CD4-positive, alpha-beta T cell treated with Interleukin-12 subunit alpha and Interleukin-12 subunit beta, for 1 hour (primary cell): ENCODE results near the gene HPCAL1.
"Not testable (repeated sequence)": the region's sequence is repeated elsewhere in the genome, so short reads cannot be mapped to it uniquely, and the experiment has no call there.

Experiments
- DNase-seq: peaks from one replicate; pipeline ENCODE4 v3.0.0-alpha.2; 2020

The HPCAL1 gene

DNA sequence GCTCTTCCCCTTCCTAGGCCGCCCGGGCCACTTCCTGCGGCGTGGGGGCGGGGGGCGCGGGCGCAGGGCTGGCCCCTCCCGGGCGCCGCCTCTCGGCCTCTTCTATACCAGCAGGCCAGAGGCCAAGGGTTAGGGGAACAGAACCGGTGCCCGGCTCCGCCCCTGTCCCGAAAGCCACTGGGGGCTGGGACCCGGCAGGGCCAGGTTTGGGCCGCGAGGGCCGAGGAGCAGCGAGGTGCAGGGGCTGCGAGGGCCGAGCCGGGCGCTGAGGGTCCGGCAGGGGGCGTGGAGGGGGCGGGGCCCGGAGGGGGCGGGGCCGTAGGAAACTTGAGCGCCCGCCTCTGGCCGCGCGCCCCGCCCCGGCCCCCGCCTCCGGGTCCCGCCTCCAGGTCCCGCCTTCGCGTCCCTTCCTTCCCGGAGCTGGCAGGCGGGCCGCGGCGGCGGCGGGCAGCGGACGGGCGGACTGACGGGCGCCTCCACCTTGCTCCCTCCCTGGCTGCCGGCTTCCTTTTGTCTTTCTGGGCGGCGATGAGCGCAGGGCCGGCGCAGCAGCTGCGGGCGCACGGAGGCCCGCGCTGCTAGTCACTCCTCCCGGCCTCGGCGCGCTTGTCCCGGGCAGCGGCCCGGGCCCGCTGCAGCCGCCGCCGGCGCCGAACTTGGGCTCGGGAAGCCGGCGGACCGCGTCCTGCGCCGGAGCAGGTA, at the start of gene HPCAL1:
HPCAL1 (plus strand) TSS at position 426 of the 702 bp plus-strand sequence. CDS start 116,854 bp downstream, outside the sequence.
- DNase-seq = peak; percentile 82

DNA sequence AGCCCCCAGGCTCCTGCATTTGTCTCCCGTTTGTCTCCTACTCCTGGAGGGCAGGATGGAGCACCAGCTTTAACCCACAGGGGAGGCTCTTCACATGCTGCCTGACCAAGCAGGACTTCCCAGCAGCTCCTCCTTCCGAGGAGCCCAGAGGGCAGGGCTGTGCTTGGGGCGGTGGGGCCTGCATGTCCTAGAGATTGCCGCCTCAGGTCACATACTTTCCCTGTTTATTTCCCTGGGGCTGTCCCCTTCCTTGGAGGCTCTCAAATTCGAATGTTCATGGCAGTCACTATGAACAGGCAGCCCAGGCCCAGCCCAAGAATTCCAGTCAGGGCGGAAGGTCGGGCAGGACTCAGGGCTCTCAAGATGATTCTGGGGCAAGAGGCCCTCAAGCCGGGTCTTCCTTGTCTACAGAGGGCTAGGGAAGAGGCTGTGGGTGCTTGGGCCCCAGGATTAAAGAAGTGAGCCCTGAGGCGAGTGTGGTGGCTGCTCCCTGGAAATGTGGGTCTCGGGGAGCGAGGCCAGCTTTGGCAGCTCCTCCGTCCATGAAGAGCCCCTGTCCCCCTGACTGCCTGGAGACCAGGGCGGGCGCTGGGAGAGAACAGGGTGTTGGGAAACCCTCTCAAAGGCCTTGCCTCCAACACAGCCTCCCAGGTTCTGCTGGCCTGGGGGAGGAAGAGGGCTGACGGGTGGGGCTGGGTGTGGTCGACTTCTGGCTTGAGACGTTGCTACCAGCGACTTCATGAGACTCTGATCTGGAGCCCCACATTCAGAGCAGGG, 48.9 kb upstream of the HPCAL1 start:
- DNase-seq = no peak

DNA sequence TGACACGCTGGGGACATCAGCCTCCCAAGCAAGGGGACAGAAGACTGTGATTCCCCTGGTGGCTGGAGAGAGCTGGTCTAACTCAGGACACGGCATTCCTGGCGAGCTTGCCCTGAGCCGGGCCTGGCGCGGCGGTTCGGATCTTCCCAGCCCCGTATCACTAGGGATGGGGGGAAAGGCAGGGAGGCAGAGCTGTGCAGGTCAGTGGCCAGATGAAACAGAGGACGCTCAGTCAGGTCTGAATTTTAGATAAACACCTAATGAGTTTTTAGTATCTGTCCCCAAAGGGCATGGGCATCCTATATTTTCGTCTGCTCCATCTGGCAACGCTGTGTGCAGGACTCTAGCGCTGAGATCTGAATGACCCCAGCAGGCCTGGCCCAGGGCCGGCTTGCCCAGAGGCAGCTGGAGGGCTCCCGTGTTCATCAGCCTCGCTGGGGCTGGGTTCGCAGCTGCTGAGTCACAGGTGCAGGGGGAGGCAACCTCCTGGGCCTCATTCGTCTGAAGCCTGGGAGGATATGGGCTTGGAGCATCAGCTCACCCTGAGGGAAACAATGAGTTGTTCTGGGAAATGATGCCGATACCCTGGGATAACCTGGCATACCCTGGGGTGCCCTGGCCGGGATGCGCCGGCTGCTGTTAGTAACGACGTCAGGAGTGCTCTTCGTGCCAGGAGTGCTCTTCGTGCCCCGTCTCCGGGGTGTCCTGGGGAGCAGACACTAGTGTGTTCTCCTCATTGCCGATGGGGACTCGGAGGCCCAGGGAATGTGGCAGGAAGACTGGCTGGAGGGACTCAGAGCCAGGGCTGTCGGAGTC, 48.1 kb upstream of the HPCAL1 start:
- DNase-seq = no peak

DNA sequence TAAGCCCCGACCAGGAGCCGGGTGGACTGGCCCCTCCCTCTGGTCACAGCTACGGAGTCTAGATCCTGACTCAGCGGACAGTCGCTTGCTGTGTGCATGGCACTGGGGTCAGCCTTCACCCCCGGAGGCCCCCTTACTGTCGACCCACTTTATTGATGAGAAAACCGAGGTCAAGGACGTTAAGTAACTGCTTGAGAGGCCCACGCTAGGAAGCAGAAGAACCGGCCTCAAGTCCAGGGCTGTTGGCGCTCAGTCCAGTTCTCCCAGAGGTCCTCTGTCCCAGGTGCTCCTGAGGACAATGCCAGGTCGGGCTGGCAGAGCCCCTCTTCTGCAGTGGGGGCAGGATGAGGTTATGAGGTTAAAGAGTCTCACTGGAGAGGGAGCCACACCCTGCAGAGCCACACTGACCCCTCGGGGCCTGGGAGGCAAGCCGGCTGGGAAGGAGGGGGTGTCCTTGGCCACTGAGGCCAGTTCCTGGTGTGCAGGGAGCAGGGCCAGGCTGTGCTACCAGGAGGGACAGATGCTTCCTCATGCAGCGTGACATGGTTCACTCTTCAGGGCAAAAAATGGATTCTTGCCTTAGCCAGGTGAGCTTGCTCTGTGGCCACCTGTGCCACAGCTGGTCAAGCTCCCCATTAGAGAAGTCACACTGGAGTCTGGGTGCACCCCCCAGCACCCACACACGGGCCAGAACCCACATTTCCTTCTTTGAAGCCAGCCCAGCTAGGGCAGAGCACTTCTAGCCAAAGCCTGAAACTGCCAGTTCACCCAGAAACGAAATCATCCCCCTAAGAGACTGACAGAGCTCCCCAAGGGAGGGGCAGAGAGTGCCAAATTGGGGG, 47.3 kb upstream of the HPCAL1 start:
- no peak for DNase-seq

DNA sequence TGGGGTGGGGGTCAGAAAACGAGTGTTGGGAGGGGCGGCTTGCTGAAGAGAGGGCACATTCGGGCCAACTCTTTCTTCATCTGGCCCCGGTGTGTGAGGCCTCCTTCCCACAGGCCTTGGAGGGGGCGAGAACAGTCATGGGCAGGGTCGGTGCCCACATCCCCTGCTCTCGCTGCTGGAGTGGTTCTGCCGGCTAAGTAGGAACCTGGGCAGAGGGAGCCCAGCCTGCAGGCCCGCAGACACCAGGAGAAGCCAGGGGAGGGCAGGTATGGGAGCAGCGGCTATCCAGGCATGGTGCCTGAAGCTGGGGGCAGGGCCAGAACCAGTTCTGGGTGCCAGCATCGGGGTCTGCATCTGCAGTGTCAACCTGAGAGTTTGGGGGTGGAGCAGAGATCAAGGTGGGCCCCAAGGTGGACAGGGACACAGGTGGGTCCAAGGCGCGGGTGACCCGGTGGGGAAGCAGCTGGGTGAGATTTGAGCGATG, 46.6 kb upstream of the HPCAL1 start:
- no peak for DNase-seq

DNA sequence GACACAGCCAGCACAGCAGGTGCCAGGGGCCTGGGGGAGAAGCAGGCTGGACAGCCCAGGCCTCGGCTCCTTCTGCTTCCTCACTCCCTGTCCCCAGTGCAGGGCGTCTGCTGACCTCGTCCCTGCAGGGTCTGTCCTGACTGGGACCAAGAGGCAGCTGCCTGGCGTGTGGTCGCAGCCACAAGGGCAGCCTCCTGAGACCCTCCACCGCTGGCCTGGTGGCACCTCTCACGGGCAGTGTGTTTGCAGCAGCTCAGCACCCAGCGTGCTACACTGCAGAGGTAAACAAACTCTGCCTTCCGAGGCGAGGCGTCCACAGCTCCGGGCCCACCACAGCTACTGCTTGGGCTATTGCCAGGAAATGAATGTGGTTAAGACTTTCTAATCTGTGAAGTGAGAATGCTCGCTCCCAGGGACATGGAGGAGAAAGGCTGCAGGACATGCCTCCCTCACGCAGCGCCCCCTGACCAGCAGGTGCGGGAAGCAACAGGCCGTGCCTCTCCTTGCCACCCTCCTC, 46.1 kb upstream of the HPCAL1 start:
- no peak for DNase-seq

DNA sequence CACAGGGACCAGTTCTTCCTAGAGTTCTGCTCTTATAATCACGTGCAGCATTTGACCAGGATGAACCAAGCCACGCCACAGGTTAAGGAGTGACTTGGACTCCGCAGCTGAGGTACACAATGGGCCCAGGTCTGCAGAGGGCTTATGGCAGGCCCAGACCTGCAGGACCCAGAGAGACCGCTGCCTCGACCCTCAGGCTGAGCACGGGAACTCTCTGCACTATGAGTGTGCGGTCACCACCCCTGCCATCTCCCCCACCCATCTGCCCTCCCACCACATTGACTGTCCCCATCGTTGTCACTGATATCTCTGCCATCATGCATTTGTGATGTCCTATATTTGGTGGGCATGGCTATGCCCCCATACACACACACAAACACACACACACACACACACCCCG, 45.7 kb upstream of the HPCAL1 start:
- no peak for DNase-seq

DNA sequence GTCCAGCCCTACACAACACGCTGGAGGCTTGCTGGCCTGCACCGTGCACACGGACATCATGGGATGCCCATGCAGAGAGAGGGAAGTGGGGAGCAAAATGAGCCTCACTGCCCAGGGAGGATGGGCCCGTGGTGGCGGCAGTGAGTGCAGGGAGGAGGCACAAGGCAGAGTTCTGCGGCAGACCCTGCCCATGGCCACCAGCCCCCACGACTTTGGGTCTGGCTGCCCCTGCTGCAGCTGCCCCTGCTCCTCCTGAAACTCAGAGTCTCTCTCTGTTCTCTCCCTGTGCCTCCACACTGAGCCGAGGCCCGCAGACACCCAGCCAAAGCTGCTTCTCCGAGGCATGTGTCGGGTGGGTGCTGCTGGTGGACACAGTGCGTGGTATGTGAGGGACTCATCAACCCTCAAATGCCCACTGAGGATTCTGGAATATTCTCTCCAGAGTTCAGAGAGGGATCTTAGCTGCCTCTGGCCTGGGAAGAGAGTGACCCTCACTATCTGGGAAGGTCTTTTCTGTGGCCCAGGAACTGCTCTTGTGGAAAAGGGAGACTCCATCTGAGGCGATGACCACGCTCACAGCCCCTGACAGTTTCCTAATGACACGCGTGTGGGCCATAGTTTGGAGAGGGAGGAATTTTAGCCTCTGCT, 45.1 kb upstream of the HPCAL1 start:
- no peak for DNase-seq

DNA sequence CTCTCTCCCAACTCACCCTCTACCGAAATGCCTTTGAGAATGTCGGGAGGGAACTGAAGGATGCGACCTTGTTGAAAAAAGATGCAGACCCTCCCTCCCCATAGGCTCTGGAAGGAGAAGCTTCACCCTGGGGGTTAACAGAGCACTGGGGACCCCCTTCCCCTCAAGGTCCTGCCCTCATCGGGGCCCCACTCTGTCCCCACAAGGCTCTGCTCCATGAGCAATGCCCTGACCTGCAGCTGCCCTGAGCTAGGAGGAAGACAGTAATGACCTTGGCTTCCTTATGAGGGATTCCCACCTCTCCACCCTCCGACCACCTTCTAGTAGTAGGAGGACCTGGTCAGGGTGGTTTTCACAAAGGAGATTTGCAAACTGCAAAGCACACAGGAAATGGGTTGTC, 44.4 kb upstream of the HPCAL1 start:
- no peak for DNase-seq

DNA sequence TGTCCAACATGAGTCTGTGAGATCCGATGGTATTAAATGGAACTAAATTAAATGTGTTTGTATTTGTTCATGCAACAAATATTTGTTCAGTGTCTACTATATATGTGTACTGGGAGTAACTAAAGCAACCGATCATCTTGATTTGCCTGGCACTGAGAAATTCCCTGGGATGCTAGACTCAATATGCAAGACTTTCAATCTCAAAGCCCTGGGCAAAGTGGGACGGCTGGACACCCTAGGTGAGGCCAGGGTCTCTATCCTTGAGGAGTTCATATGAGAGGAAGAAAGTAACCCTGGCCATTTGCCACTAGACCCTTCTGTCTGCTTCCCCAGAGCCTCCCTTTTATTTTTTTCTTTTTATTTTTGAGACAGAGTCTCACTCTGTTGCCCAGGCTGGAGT, 44.0 kb upstream of the HPCAL1 start:
- DNase-seq = no peak

DNA sequence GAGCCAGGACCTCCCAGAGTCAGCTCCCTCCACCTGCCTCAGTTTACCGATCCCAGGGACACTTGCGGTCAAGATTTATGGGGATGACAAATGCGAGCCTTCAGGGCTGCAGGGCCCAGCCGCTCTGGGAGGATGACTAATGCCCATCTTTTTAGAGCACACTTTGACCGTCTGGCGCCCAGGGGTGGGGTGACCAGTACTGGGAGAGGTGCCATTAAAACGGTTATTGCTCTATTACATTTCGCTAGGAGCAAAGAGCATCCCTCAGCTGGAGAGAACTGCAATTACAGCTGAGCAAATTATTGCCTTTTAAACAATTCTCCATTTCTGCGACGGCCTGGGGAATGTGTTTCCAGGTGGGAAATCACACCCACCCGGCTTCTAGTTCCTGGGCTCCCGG, 42.6 kb upstream of the HPCAL1 start:
- no peak for DNase-seq

DNA sequence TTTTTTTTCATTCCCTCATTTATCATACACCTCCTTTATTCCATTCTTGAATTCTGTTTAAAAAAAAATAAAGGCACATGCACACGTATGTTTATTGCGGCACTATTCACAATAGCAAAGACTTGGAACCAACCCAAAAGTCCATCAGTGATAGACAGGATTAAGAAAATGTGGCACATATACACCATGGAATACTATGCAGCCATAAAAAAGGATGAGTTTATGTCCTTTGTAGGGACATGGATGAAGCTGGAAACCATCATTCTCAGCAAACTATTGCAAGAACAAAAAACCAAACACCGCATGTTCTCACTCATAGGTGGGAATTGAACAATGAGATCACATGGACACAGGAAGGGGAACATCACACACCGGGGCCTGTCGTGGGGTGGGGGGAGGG, 39.2 kb upstream of the HPCAL1 start:
- DNase-seq = not testable (repeated sequence)

DNA sequence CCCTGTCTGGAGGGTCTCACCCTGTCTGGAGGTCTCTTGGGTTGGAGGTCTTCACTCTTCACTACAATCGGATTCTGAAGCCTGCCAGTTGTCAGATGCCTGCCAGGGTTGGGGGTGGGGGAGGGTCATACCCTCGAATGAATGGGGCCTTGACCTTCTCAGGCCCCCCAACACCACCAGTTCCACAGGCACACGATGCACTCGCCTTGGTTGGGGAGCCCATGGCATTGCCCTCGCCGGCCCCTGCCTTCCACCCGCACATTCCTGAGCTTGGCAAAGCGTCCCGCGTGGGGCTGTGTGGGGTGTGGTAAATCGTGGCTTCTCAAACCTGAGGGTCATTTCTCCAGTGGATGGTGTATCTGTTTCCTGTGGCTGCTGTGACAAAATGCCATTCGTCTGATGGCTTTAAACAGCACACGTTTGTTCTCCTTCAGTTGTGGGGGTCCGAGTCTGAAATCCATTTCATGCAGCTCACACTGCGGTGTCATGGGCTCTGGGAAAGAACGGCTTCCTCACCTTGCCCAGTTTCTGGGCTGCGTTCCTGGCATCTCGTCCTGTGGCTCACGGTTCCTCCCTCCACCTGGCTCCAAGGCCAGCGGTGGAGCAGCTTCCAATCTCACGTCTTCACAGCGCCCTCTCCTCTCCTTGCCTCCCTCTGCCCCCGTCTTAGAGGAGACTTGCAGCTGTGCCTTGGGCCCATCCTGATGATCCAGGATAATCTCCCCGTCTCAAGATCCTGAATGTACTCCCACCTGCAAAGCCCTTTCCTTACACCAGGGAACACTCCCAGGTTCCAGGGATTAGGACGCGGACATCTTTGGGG, 38.0 kb upstream of the HPCAL1 start:
- no peak for DNase-seq

DNA sequence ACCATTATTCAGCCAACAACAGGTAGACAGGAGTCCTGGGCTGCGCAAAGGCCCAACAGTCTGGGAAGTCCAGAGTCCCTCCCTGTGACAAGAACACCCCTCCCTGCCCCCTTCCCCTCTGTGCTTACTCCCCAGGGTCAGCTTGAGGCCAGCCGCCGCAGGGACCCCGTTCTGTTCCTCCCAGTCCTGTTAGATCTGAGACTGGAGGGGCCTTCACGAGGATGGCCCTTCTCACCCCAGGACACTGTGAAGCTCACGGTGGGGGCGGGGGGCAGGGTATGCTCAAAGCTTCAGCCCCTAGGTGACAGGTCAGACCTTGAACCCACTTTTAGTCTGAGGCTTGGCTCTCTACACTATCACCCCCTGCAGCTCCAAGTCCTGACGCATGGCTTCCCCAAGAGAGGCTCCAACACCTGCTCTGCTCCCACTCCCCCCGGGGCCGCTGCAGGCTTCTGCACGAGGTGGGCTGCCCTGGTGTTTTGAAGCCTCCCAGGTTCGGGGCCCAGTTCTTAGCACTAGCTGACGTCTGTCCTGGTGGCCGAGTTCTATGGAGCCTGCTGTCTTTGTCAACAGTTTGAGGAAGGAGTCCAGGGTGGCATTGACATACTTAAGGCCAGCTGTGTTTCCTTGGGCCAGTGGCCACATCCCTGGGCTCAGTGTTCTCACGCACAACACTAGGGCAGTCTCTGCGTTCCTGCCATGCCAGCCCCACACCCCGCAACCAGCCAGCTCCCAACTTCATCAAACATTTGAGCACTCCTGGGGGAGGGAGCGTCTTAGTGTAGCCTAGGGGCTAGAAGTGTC, 37.2 kb upstream of the HPCAL1 start:
- no peak for DNase-seq

DNA sequence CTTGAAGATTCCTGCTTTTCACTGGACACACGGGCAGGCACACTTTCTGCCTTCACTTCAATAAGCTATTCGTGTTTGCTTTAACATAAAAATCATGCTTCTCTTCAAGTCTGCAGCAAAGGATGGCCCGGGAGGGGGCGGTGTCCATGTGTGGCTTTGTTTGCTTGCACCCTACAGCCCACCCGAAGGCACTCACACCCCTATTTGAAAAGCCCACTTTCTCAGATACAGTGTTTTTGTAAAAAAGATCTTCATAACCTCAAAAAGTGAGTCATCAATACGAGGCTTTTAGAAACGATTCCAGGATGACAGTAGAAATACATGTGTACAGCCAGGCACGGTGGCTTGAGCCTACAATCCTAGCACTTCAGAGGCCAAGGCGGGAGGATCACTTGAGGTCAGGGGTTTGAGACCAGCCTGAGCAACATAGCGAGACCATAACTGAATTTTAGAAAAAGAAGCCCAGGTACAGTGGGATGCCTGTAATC, 36.5 kb upstream of the HPCAL1 start:
- DNase-seq = no peak

DNA sequence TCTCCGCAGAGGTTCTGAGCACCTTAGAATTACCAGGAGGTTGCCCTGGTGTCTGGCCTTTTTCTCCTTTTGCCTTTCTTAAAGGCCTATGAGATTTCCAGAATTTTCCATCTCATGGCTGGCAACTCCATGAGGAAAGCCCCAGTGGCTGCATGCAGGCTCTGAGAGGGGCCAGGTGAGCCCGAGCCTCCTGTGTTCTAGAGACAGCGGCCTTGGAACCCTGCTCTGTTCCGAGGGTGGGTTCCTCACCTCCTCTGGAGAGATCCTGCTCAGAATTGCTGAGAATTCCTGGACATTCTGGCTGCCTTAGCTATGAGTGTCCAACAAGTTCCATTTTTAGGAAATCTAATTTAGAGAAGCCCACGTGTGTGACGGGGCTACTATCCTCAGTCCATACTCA, 35.7 kb upstream of the HPCAL1 start:
- DNase-seq = no peak

DNA sequence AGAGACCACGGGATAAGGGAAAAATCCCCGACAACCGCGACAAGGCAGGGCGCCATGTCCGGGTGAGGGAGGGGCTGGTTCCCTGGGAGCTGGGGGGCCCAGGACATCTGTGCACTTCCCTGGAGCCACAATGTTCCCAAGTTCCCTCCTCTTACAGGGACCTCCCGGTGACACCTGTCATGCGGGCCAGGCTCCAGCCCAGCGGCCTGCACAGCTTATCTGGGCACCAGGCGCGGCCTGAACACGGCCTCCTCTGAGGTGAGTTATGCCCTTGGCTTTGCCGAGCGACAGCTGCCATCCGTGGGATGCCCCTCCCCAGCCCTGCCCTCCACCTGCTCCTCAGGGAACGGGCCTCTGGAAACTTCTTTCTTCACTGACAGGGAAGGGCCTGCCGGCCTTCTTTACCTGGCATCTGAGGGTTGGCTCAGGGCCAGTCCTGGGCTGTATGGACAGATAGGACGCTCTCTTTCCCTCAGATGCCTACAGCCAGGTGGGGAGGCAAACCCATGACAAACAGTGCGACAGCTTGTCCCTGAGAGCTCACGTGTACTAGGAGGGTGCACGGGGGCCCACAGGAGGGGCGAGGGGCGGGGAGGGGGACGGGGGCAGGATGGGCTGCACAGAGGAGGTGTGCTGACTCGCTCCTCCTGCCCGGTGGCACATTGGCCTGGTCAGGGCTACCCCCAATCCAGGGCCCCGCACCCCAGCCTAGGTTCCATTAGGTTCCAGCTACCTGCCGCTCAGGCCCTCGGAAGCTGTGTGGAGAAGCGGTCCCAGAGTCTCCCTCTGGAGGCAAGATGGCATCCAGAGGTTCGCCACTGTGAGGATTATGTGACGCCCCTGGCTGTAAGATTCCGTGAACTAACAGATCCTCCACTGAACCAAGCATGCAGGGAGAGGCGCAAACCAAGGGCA, 34.9 kb upstream of the HPCAL1 start:
- DNase-seq = no peak

DNA sequence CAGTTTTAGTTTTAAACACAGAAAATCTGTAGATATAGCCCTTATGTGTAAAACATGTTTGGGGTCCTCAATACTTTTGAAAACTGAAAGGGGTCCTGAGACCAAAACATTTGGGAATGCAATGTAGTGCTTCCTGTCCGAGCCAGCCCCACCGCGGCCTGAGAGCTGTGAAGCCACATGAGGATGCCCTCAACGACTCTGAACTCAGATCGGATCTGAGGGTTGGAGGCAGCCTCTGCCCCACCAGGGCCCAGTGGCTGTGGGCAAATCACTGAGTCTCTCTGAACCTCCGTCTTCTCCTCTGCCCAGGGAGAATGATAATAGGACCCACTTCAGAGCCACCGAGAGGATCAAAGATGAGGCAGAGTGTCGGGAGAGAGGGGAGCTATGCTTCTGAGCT, 33.4 kb upstream of the HPCAL1 start:
- DNase-seq = no peak
